DOHH2 (cell line): ENCODE results near the gene DNAH1.

Source experiments
- H3F3A ChIP-seq: fragments of 200-600 bp; sonication (generic), shearing (Covaris generic); 2 replicates; pipeline ENCODE4 v1.6.0; 2016; ENCODE audit warnings: antibody characterized with exemption, mild to moderate bottlenecking; ENCODE audit not compliant: control insufficient read depth, insufficient read depth
- H3K27ac ChIP-seq: fragments of 200-600 bp; sonication (generic); 2 replicates; pipeline ENCODE4 v1.5.1; 2014; ENCODE audit warnings: low read depth, mild to moderate bottlenecking, low read length, moderate library complexity
- H3K27me3 ChIP-seq: fragments of 200-600 bp; sonication (generic); 2 replicates; pipeline ENCODE4 v1.6.1; 2014; ENCODE audit warnings: mild to moderate bottlenecking, low read length, mixed read lengths; ENCODE audit not compliant: control insufficient read depth
- H3K36me3 ChIP-seq: fragments of 200-600 bp; sonication (generic); 2 replicates; pipeline ENCODE4 v1.6.1; 2014; ENCODE audit warnings: mild to moderate bottlenecking, low read length, moderate library complexity, mixed read lengths; ENCODE audit not compliant: control insufficient read depth
- H3K4me1 ChIP-seq: fragments of 200-600 bp; sonication (generic); 2 replicates; pipeline ENCODE4 v1.6.1; 2014; ENCODE audit warnings: mild to moderate bottlenecking, low read length, mixed read lengths; ENCODE audit not compliant: control insufficient read depth
- H3K4me2 ChIP-seq: fragments of 200-600 bp; sonication (generic); 2 replicates; pipeline ENCODE4 v1.6.0; 2014; ENCODE audit warnings: mild to moderate bottlenecking, low read length, moderate library complexity
- H3K4me3 ChIP-seq: fragments of 200-600 bp; sonication (generic); 2 replicates; pipeline ENCODE4 v1.5.1; 2014; ENCODE audit warnings: mild to moderate bottlenecking, low read length, mixed read lengths
- H3K79me2 ChIP-seq: fragments of 200-600 bp; sonication (generic); 2 replicates; pipeline ENCODE4 v1.6.1; 2014; ENCODE audit warnings: mild to moderate bottlenecking, low read length, mixed read lengths; ENCODE audit not compliant: control insufficient read depth
- H3K9me2 ChIP-seq: fragments of 200-600 bp; sonication (generic); replicated peaks from 2 replicates; pipeline ENCODE4 v1.6.1; 2014; ENCODE audit warnings: mild to moderate bottlenecking, low read length, mixed read lengths; ENCODE audit not compliant: control insufficient read depth
- H3K9me3 ChIP-seq: fragments of 200-600 bp; sonication (generic); 2 replicates; pipeline ENCODE4 v1.6.1; 2014; ENCODE audit warnings: antibody characterized with exemption, low read length, mixed read lengths; ENCODE audit not compliant: control insufficient read depth, insufficient read depth
- H4K20me1 ChIP-seq: fragments of 200-600 bp; sonication (generic); 2 replicates; pipeline ENCODE4 v1.6.0; 2014; ENCODE audit warnings: low read depth, mild to moderate bottlenecking, antibody characterized with exemption, low read length, moderate library complexity; ENCODE audit not compliant: control insufficient read depth, insufficient read depth
- CTCF ChIP-seq: fragments of 200-600 bp; sonication (generic); IDR thresholded peaks from one replicate; pipeline ENCODE4 v1.5.1; 2014; ENCODE audit warnings: antibody characterized with exemption, mild to moderate bottlenecking, low read depth, low read length; ENCODE audit not compliant: poor library complexity, severe bottlenecking
- EZH2phosphoT487 ChIP-seq: fragments of 200-600 bp; sonication (generic); IDR thresholded peaks from 2 replicates; pipeline ENCODE4 v1.6.1; 2017; ENCODE audit warnings: borderline replicate concordance, mild to moderate bottlenecking, antibody characterized with exemption, low read length, moderate library complexity, mixed read lengths

Gene DNAH1

GRCh38 chr3:52391096-52391495 is 75.0 kb downstream of the DNAH1 start:
- no peak overlapping the region for H3K27ac ChIP-seq
- no peaks in the 10 kb centered on the region for H3K36me3 ChIP-seq
- H4K20me1 ChIP-seq, result no peaks in the 10 kb centered on the region
- no peak overlapping the region for H3K4me2 ChIP-seq
- H3F3A ChIP-seq, result no peaks in the 10 kb centered on the region
- no peak overlapping the region for H3K4me3 ChIP-seq
- TF ChIP-seq CTCF, result no peak
- no peak for TF ChIP-seq EZH2phosphoT487
- H3K9me2 ChIP-seq, result no peaks in the 10 kb centered on the region
- H3K79me2 ChIP-seq, result no peaks in the 10 kb centered on the region
- no peaks in the 10 kb centered on the region for H3K27me3 ChIP-seq
- H3K9me3 ChIP-seq, result no peaks in the 10 kb centered on the region
- no peaks in the 10 kb centered on the region for H3K4me1 ChIP-seq

- Histone ChIP-seq H3K9me3 (no peaks in the 10 kb centered on the region), H3K4me2 (no peak overlapping the region), H3K27ac (no peak overlapping the region), H3K36me3 (no peaks in the 10 kb centered on the region), H3F3A (no peaks in the 10 kb centered on the region), H3K4me1 (no peaks in the 10 kb centered on the region), H4K20me1 (no peaks in the 10 kb centered on the region), H3K9me2 (no peaks in the 10 kb centered on the region), H3K27me3 (no peaks in the 10 kb centered on the region), H3K79me2 (no peaks in the 10 kb centered on the region), H3K4me3 (no peak overlapping the region)
- TF ChIP-seq EZH2phosphoT487, result no peak
- no peak for TF ChIP-seq CTCF
These were observed 76.3 kb downstream of the DNAH1 start for GRCh38 chr3:52392216-52392930.

- Histone ChIP-seq H4K20me1 (no peaks in the 10 kb centered on the region), H3K4me3 (no peak overlapping the region), H3F3A (no peaks in the 10 kb centered on the region), H3K36me3 (no peaks in the 10 kb centered on the region), H3K9me2 (no peaks in the 10 kb centered on the region), H3K79me2 (no peaks in the 10 kb centered on the region), H3K4me2 (no peak overlapping the region), H3K4me1 (no peaks in the 10 kb centered on the region), H3K27ac (no peak overlapping the region), H3K27me3 (no peaks in the 10 kb centered on the region), H3K9me3 (no peaks in the 10 kb centered on the region)
- TF ChIP-seq EZH2phosphoT487 (no peak), CTCF (no peak)
These were observed 77.2 kb downstream of the DNAH1 start for GRCh38 chr3:52393131-52393807.
